Nephron (organoid): ENCODE results near the gene CRY1.
A peak's percentile ranks its signal among the peaks of the same experiment; 100 is the strongest.

Source experiments
- H3K27ac Mint-ChIP-seq, 3 experiments: 2 replicates each; pipeline ENCODE4 v1.8.0; 2020; ENCODE audit warnings: mixed read lengths in 3 of 3, mild to moderate bottlenecking in 2 of 3, moderate library complexity in 1 of 3
- H3K27me3 Mint-ChIP-seq: 2 replicates; pipeline ENCODE4 v1.8.0; 2021; ENCODE audit warnings: low read depth, mild to moderate bottlenecking, moderate library complexity, mixed read lengths
- H3K36me3 Mint-ChIP-seq: 2 replicates; pipeline ENCODE4 v1.8.0; 2020; ENCODE audit warnings: low read depth, mixed read lengths
- H3K4me1 Mint-ChIP-seq: 2 replicates; pipeline ENCODE4 v1.8.0; 2020; ENCODE audit warnings: mixed read lengths
- H3K4me3 Mint-ChIP-seq, 3 experiments: 2 replicates each; pipeline ENCODE4 v1.8.0; 2020; ENCODE audit warnings: mild to moderate bottlenecking in 3 of 3, mixed read lengths in 3 of 3, moderate library complexity in 2 of 3
- H3K9me3 Mint-ChIP-seq: 2 replicates; pipeline ENCODE4 v1.8.0; 2020; ENCODE audit warnings: mixed read lengths
- TF ChIP-seq, protein P1 (sequence below), 3 experiments: fragments of 200-600 bp; sonication (generic); IDR thresholded peaks; one replicate each; pipeline ENCODE4 v1.5.0; 2021; ENCODE audit warnings: antibody characterized with exemption in 3 of 3; ENCODE audit not compliant: unreplicated experiment in 3 of 3

The CRY1 gene

DNA sequence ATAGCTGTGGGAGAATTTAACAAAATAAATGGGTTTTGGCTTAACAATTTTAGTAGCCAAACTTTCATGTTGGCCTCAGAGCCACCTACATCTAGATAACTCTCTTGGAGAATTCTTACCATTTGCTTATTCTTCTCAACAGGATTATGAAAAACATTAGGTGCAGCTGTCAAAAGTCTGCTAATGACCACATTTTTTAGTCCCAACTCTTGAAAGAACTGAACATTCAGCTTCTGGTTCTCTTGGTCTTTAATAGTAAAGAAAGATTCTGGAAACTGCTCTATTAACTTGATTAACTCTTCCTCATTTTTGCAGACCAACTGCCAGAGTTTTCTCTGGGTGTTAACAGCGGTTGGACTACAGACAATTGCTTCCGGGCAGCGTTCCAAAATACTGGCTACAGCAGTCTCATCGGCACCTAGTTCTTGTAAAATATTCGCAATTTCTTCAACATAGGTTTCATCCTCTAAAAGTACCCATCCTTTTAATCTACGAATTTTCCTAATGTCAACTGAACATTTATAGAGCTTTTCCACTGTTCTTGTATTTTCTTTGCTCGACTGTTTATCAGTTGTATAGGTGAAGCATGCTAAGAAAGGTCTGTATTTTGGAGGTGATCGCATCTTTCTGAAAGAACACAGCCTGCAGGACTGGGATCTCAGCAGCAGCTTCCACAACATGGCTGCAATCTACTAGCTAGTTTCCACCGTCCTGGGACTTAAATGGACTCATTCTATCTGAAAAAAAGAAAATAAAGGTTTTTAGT lies 115.1 kb downstream of the CRY1 start:
- Mint-ChIP-seq H3K4me1 (peaks cover 58% of the 10 kb centered on the region), H3K27me3 (no peaks in the 10 kb centered on the region), H3K36me3 (peaks cover 34% of the 10 kb centered on the region), H3K4me3 (no peak overlapping the region), H3K27ac (peak overlapping the region; percentile 62 to 75 (median 64)), H3K9me3 (no peaks in the 10 kb centered on the region)
- TF ChIP-seq, protein P1, sequence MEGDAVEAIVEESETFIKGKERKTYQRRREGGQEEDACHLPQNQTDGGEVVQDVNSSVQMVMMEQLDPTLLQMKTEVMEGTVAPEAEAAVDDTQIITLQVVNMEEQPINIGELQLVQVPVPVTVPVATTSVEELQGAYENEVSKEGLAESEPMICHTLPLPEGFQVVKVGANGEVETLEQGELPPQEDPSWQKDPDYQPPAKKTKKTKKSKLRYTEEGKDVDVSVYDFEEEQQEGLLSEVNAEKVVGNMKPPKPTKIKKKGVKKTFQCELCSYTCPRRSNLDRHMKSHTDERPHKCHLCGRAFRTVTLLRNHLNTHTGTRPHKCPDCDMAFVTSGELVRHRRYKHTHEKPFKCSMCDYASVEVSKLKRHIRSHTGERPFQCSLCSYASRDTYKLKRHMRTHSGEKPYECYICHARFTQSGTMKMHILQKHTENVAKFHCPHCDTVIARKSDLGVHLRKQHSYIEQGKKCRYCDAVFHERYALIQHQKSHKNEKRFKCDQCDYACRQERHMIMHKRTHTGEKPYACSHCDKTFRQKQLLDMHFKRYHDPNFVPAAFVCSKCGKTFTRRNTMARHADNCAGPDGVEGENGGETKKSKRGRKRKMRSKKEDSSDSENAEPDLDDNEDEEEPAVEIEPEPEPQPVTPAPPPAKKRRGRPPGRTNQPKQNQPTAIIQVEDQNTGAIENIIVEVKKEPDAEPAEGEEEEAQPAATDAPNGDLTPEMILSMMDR (IDR thresholded peaks at IDR 0.05; ENCODE audit: unreplicated experiment in 3 of 3): no peak

DNA sequence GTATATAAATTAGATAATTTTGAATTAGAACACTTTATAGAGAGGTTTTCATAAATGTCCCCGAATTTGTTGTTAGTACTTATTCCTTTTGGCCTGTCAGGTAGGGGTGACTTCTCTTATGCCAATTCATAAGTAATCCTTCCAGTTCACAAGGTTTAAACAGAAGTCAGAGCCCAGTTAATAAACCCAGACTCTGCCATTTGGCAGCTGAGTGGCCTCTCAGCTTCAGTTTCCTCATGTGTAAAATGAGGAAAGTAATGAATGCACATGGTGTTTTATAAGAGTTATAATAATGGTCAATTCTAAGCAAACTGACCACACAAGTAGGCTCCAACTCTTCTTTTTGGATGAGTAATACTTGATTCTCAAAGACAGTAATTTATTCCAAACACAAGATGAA lies 116.7 kb downstream of the CRY1 start:
- H3K36me3 Mint-ChIP-seq: peaks cover 35% of the 10 kb centered on the region
- peak overlapping the region; percentile 40 to 70 (median 62) for H3K27ac Mint-ChIP-seq
- H3K9me3 Mint-ChIP-seq: no peaks in the 10 kb centered on the region
- peaks cover 53% of the 10 kb centered on the region for H3K4me1 Mint-ChIP-seq
- H3K4me3 Mint-ChIP-seq: no peak overlapping the region
- TF ChIP-seq, protein P1 (IDR thresholded peaks at IDR 0.05; ENCODE audit: unreplicated experiment in 3 of 3): no peak
- H3K27me3 Mint-ChIP-seq: no peaks in the 10 kb centered on the region

DNA sequence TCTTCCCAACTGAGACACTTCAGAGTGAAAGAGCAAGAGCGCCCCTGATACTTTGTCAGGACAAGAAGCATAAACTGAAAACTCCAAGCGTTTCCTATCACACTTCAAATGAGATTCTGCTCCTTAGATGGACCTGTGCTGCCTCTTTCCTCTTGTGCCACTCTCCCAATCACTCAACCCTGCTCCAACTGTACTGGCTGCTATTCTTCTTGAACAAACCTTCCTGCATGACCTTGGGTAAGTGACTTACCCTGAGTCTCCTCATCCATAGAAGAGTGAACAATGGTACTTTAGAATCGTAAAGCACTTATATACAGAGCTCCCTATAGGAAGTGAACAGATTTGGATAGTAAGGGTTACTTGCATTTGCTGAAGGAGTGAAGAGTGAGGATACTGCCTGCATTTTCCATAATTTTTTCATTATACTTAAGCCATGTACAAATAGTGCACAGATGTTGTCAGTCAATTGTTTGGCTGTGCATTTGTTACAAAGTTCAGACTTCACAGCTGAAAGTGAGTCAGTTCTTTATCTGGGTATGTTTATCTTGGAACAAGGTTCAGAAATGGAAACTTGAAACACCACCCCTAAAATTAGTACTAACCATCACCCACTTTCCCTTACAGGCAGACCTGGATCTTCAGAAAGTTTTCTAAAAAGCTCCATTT lies 117.2 kb downstream of the CRY1 start:
- peaks cover 54% of the 10 kb centered on the region for H3K4me1 Mint-ChIP-seq
- TF ChIP-seq, protein P1 (IDR thresholded peaks at IDR 0.05; ENCODE audit: unreplicated experiment in 3 of 3): no peak
- peak overlapping the region; percentile 17 to 70 (median 62) for H3K27ac Mint-ChIP-seq
- no peaks in the 10 kb centered on the region for H3K9me3 Mint-ChIP-seq
- H3K4me3 Mint-ChIP-seq: no peak overlapping the region
- H3K27me3 Mint-ChIP-seq: no peaks in the 10 kb centered on the region
- H3K36me3 Mint-ChIP-seq: peaks cover 39% of the 10 kb centered on the region

DNA sequence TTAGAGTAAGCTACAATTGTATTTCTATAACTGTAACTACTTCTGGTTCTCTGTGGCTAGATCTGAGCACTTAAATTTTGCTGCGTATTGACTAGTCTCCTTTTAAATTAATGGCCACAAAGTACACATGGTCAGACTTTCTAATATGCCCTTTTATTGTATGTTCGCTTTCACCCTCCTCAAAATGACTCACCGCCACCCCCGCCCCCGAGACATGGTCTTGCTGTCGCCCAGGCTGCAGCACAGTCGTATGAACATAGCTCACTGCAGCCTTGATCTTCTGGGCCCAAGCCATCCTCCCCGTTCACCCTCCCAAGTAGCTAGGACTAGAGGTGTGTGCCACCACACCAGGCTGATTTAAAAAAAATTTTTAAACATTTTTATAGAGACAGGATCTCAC lies 118.3 kb downstream of the CRY1 start:
- Mint-ChIP-seq H3K27ac (peak overlapping the region; percentile 70 to 95 (median 72)), H3K9me3 (no peaks in the 10 kb centered on the region), H3K4me1 (peaks cover 51% of the 10 kb centered on the region), H3K4me3 (no peak overlapping the region), H3K36me3 (peaks cover 46% of the 10 kb centered on the region), H3K27me3 (no peaks in the 10 kb centered on the region)
- TF ChIP-seq, protein P1 (IDR thresholded peaks at IDR 0.05; ENCODE audit: unreplicated experiment in 3 of 3): no peak

DNA sequence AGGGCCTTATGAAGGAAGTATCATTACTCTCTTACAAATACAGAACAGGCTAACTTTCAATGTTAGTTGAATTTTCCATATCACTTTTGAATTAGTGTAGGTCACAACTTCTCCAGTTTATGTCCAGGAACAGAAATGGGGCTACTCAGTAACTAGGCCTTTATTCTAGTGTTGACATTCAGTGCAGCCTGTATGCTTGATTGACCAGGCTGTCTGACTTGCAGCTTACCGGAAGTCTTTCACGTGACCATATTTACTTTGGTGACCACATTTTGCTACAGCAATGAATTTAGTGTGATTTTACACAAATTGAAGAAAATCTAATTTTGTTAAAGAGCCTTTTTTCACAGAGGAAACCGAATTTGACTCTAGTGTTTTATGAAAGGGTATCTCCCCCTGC lies 118.8 kb downstream of the CRY1 start:
- Mint-ChIP-seq H3K36me3 (peaks cover 50% of the 10 kb centered on the region), H3K4me1 (peaks cover 51% of the 10 kb centered on the region), H3K27me3 (no peaks in the 10 kb centered on the region), H3K9me3 (no peaks in the 10 kb centered on the region), H3K4me3 (peak overlapping the region in 1 of 3 experiments; percentile 15), H3K27ac (peak overlapping the region; percentile 70 to 95 (median 72))
- TF ChIP-seq, protein P1 (IDR thresholded peaks at IDR 0.05; ENCODE audit: unreplicated experiment in 3 of 3): no peak
